Measurements from ENCODE around the gene PCYOX1L. TPM values are rescaled to one million over a fixed set of nuclear protein-coding genes. Genes with fewer than 3 reads are reported as not detected.
"Not testable (repeated sequence)": the region's sequence is repeated elsewhere in the genome, so short reads cannot be mapped to it uniquely, and the experiment has no call there.

Gene PCYOX1L
- total RNA-seq, 1 donor = 31.2 TPM

DNA sequence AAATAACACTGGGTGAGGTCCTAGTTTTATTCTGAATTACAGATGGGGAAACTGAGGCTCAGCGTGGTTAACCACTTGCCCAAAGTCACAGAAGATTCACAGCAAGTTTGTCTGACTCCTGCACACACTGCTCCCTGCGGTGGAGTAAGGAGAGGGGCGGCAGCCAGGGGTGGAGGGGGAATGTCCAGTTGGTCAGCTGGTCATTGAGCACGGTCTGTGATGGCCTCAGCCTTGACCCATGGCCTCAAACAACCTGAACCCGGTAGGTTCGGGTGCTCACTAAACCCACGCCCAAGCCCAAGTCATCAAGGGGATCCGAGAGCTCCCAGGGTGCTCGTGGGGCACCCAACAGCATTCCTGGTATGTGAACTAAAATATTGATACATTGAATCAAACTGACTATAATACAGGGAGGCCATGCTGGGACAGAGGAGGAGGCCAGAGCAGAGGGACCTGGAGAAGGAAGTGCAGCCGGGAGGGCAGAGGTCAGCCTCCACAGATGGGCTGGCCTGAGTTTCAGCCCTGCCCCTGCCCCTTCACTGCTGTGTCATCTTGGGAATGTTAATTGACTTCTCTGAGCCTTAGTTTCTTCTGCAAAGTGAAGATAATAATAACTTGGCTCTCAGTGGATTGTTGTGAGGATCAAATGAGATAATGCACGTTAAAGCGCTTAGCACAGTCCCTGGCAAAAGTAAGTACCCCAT is 24.8 kb downstream of the PCYOX1L start:
- DNase-seq (ENCODE audit: low read depth in 2 of 3, low spot score in 2 of 3) = no peak

- DNase-seq (ENCODE audit: low read depth in 2 of 3, low spot score in 2 of 3) = no peak
Observed at GRCh38 chr5:149383399-149383798, 25.6 kb downstream of the PCYOX1L start.

DNA sequence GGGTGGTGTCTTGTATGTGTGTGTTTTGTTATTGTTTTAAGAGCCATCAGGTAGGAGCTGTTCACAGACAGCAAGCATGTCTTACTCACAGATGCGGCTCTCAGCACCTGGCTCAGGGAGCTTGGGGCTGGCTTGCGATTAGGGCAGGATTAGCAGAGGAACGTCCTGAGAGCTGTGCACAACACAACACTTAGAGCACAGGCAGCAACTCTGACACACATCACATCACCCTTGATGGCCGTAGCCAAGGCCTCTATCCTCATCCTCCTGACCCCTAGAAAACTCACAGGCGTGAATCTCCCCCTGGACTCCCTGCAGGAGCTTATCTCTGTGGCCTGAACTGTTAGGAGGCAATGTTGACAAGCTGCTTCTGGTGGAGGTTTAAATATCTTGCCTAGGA is 28.3 kb downstream of the PCYOX1L start:
- no peak for DNase-seq (ENCODE audit: low read depth in 2 of 3, low spot score in 2 of 3)

- DNase-seq (ENCODE audit: low read depth in 2 of 3, low spot score in 2 of 3) = no peak
Observed at GRCh38 chr5:149387081-149387631, 29.3 kb downstream of the PCYOX1L start.

DNA sequence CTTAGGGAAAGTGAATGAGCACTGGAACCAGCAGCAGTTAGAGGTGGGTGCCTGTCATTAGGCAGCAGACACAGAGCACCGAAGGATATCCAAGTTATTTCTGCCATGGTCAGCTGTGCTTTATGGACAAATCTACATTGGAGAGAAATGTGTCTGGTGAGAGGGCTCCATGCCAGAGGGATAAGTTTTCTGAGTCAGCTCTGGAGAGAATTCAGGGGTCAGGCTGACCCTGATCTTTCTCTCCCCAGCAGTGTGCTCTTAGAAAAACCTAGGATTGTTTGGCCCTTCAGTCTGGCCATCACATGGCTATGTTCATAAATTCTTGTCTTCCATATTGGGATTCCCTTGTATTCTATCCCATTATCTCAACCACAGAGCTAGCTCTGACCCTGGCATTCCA is 30.1 kb downstream of the PCYOX1L start:
- DNase-seq (ENCODE audit: low read depth in 2 of 3, low spot score in 2 of 3) = no peak

DNA sequence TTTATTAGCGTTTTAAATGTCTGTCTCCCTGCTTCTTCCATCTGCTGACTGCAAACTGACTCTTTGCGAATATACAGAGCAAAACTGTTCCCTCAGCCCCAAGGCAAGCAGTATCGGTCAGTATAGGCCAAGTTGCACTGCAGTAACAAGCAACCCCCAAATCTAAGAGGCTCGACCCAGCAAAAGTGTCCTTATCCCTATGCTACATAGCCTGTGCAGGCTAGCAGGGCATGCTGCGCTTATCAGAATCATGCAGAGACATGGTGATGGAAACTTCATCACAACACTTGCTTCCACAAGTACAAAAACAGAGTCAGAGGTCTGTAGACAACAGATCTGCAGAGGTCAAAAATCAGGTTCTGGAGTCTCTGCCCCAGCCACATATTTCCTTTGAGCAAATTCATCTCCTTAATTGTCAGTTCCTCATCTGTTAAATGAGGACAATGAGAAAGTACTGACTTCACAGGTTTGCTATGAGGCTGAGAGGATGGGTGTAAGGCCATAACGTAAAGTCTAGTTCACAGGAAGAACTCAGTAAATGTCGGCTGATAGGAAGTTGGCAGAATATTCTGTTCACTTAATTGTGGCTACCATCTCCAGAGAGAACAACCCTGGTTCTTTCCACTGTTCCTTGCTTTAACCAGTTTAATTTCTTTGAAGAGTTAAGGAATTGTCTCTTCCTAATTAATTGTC is 30.8 kb downstream of the PCYOX1L start:
- no peak for DNase-seq (ENCODE audit: low read depth in 2 of 3, low spot score in 2 of 3)

DNA sequence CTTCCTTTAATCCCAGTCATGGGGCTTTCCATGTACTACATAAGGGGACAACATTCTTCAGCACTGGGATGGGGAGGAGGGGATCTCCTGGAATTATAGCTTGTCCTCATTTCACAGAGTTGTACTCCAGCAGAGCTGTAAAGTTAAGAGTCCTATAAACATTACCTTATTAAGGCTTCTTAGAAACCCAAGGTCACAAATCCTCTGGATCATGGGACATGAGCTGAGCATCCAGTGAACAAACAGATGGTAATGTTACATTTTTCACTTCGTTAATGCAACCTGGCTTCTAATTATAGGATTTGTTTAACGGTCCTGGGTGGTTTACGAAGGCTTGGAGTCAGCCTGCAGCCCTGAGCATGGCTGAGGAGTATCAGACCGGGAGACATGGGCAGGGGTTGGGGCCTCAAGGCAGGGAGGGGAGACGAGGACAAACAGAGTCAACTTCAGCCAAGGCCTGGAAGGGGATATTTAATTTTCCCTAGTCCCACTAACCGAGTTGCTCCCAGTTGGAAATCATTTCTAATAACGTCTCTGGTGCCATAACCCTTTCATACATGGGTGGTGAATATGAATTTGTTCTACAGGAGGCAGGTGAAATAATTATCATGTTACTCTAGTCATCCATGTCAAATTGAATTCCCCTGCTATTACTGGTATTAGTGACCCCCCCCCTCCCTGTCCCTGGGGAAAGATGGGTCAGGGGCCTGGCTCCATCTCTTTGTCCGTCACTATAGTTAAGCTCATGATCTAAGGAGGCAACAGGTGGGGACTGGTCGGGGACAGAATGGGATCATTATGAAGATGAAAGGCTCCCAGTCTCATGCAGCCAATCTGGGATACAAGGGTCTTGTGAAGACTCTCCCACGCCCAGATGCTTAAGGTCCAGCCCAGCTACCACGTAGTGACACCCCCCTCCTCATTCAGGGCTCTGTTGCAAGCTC is 32.0 kb downstream of the PCYOX1L start:
- DNase-seq (ENCODE audit: low read depth in 2 of 3, low spot score in 2 of 3) = no peak

GRCh38 chr5:149391076-149391475 is 33.2 kb downstream of the PCYOX1L start:
- not testable (repeated sequence) for DNase-seq (ENCODE audit: low read depth in 2 of 3, low spot score in 2 of 3)

GRCh38 chr5:149391524-149391923 is 33.7 kb downstream of the PCYOX1L start:
- DNase-seq (ENCODE audit: low read depth in 2 of 3, low spot score in 2 of 3) = no peak

- DNase-seq (ENCODE audit: low read depth in 2 of 3, low spot score in 2 of 3) = no peak
Observed at GRCh38 chr5:149392718-149393117, 34.9 kb downstream of the PCYOX1L start.

GRCh38 chr5:149394996-149395395 is 37.1 kb downstream of the PCYOX1L start:
- DNase-seq (ENCODE audit: low read depth in 2 of 3, low spot score in 2 of 3) = not testable (repeated sequence)

DNA sequence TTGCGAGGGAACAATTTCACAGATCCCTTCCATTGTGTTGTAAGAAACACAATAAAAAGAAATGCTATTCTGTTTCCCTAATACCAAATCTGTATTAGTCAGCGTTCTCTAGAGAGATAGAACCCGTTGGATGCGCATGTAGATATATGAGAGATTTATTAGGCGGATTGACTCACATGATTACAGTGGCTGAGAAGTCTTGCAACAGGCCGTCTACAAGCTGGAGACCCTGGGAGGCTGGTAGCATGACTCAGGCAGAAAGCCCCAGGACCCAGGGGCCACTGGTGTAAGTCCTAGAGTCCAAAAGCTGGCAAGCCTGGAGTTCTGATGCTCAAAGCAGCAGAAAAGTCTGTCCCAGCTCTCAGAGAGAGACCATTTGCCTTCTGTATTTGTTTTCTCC is 39.7 kb downstream of the PCYOX1L start:
- DNase-seq (ENCODE audit: low read depth in 2 of 3, low spot score in 2 of 3) = no peak

- DNase-seq (ENCODE audit: low read depth in 2 of 3, low spot score in 2 of 3) = not testable (repeated sequence)
Observed at GRCh38 chr5:149398747-149399266, 41.0 kb downstream of the PCYOX1L start.

DNA sequence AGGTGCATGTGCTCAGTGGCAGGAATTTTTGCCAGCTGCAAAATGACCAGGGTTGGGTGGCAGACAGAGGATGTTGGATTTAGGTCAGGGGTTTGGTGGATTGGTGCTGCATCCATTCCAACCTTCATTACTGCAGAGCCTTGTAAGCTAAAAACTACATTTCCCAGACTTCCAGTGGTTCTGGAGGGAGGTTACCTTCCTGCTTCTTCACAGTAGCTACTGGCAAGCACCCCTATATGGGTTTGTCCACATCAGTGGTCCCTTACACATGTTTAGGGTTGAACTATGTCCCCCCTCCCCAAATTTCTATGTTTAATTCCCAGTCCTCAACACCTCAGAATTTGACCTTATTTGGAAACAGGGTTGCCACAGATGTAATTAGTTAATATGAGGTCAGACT is 41.9 kb downstream of the PCYOX1L start:
- no peak for DNase-seq (ENCODE audit: low read depth in 2 of 3, low spot score in 2 of 3)

- no peak for DNase-seq (ENCODE audit: low read depth in 2 of 3, low spot score in 2 of 3)
Observed at GRCh38 chr5:149400304-149400703, 42.5 kb downstream of the PCYOX1L start.

GRCh38 chr5:149401051-149401450 is 43.2 kb downstream of the PCYOX1L start:
- DNase-seq (ENCODE audit: low read depth in 2 of 3, low spot score in 2 of 3) = no peak

DNA sequence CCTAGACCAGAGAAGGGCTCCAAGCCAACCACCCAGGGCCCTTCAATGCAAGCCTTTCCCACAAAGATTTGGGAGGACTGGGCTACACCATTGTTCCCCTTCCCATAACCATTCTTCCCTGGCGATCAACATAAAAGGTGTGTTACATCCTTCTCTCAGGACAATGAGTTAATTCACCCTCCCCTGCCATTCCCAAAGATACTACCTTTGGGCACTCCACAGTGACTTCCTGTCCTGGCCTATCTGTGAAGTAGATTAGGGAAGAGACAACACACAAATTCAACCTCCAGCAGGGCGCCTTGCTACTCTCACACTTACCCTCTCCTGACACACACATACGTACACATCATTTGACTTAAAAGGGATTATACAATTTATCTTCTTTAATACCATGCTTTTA is 44.4 kb downstream of the PCYOX1L start:
- no peak for DNase-seq (ENCODE audit: low read depth in 2 of 3, low spot score in 2 of 3)

- no peak for DNase-seq (ENCODE audit: low read depth in 2 of 3, low spot score in 2 of 3)
Observed at GRCh38 chr5:149403923-149404745, 46.3 kb downstream of the PCYOX1L start.

DNA sequence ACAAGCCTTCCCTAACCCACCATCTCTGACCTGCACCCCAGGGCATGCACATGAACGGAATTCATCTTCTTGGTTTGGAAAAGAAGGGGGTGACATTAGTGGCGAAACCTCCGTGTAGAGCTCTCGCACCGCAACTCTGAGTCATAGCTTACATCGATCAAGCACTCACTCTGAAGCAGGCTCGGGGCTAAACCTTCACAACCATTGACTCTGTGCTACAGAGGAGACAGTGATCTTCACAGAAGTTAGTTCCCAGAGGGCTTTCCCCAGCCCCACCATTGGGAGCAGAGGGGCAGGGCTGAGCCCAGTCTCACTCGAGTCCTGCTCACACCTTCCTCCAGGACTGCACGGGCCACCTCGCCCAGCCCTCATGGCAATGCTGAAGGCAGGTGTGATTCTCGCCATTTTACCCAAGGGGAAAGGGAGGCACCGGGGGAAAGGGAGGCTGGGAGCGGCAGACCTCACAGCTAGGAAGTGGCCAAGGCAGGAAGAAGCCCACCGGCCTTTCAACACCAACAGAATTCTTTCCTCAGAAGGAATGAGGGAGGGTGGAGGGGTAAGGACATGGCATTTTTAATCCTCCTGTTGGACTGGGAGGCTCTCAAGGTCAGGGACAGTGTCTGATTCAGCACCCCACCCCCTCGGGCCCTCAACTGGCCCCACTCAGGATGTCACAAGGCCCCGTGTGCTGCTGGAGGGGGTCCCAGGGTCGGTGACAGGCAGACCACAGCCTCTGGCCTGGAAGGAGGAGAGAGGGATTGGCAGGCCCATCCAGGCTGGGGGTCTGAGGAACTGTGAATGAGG is 47.1 kb downstream of the PCYOX1L start:
- DNase-seq (ENCODE audit: low read depth in 2 of 3, low spot score in 2 of 3) = no peak

All from hematopoietic multipotent progenitor cell (in vitro differentiated cells).